ENCODE measurements around the gene TNFAIP3.
"Not testable (repeated sequence)": the region's sequence is repeated elsewhere in the genome, so short reads cannot be mapped to it uniquely, and the experiment has no call there.

Gene TNFAIP3

GRCh38 chr6:137879885-137880745 lies 13.1 kb downstream of the TNFAIP3 start:
- DNase-seq = no peak

GRCh38 chr6:137880746-137881521 lies 13.9 kb downstream of the TNFAIP3 start:
- no peak for DNase-seq

GRCh38 chr6:137881522-137881886 lies 14.4 kb downstream of the TNFAIP3 start:
- DNase-seq = no peak

GRCh38 chr6:137882225-137882961 lies 15.3 kb downstream of the TNFAIP3 start:
- DNase-seq = no peak

- DNase-seq = no peak
Observed at GRCh38 chr6:137883400-137884148, 16.5 kb downstream of the TNFAIP3 start.

- no peak for DNase-seq
Observed at GRCh38 chr6:137884149-137884909, 17.3 kb downstream of the TNFAIP3 start.

- DNase-seq = not testable (repeated sequence)
Observed at GRCh38 chr6:137884910-137885229, 17.8 kb downstream of the TNFAIP3 start.

- not testable (repeated sequence) for DNase-seq
Observed at GRCh38 chr6:137886226-137886625, 19.2 kb downstream of the TNFAIP3 start.

- no peak for DNase-seq
Observed at GRCh38 chr6:137890983-137891537, 24.0 kb downstream of the TNFAIP3 start.

GRCh38 chr6:137892271-137892708 lies 25.2 kb downstream of the TNFAIP3 start:
- DNase-seq = no peak

- DNase-seq = no peak
Observed at GRCh38 chr6:137893181-137893580, 26.1 kb downstream of the TNFAIP3 start.

GRCh38 chr6:137893726-137894125 lies 26.7 kb downstream of the TNFAIP3 start:
- DNase-seq = no peak

- not testable (repeated sequence) for DNase-seq
Observed at GRCh38 chr6:137894378-137894777, 27.3 kb downstream of the TNFAIP3 start.

GRCh38 chr6:137894779-137895385 lies 27.8 kb downstream of the TNFAIP3 start:
- no peak for DNase-seq

GRCh38 chr6:137896647-137897046 lies 29.6 kb downstream of the TNFAIP3 start:
- no peak for DNase-seq

- no peak for DNase-seq
Observed at GRCh38 chr6:137900815-137901214, 33.8 kb downstream of the TNFAIP3 start.

- no peak for DNase-seq
Observed at GRCh38 chr6:137901454-137901853, 34.4 kb downstream of the TNFAIP3 start.

GRCh38 chr6:137902699-137903098 lies 35.6 kb downstream of the TNFAIP3 start:
- no peak for DNase-seq

- DNase-seq = no peak
Observed at GRCh38 chr6:137903274-137903932, 36.3 kb downstream of the TNFAIP3 start.

Data from NCI-H1436 treated with DMSO at 0.1 percent for 48 hours (cell line).